HCT116 (cell line): Measurements from ENCODE around the gene PAGR1.

Experiments used
- CEBPB ChIP-seq: IDR thresholded peaks from 2 replicates; pipeline ENCODE4 v1.6.1; 2012; ENCODE audit warnings: low read depth
- CTCF ChIP-seq, 3 experiments: fragments of 200-600 bp in 1 of 3; sonication (generic) in 1 of 3; IDR thresholded peaks in 2 of 3; conservative IDR thresholded peaks in 1 of 3; 2 replicates each; pipeline ENCODE4 v1.5.1; 2012 to 2017; ENCODE audit warnings: low read depth in 2 of 3, low read length in 2 of 3, antibody characterized with exemption in 1 of 3, borderline replicate concordance in 1 of 3, control low read depth in 1 of 3, mild to moderate bottlenecking in 1 of 3, mixed read lengths in 1 of 3, mixed run types in 1 of 3, moderate library complexity in 1 of 3; ENCODE audit not compliant: insufficient read depth in 1 of 3
- EZH2 ChIP-seq: fragments of 200-600 bp; sonication (generic); IDR thresholded peaks from 2 replicates; pipeline ENCODE4 v1.6.1; 2017; ENCODE audit warnings: antibody characterized with exemption, mixed run types
- EZH2phosphoT487 ChIP-seq: fragments of 200-600 bp; IDR thresholded peaks from 2 replicates; pipeline ENCODE4 v1.6.1; 2018; ENCODE audit warnings: antibody characterized with exemption, borderline replicate concordance
- JUND ChIP-seq: IDR thresholded peaks from 2 replicates; pipeline ENCODE4 v1.6.1; 2012
- POLR2A ChIP-seq: IDR thresholded peaks from 2 replicates; pipeline ENCODE4 v1.7.0; 2011; ENCODE audit warnings: borderline replicate concordance; ENCODE audit not compliant: insufficient read depth, insufficient read length; ENCODE audit errors: extremely low read depth
- POLR2AphosphoS5 ChIP-seq: IDR thresholded peaks from 2 replicates; pipeline ENCODE4 v1.6.1; 2011; ENCODE audit warnings: mild to moderate bottlenecking, low read depth, low read length, moderate library complexity
- RAD21 ChIP-seq: IDR thresholded peaks from 2 replicates; pipeline ENCODE4 v1.6.1; 2012; ENCODE audit warnings: low read depth, mild to moderate bottlenecking
- REST ChIP-seq: IDR thresholded peaks from 2 replicates; pipeline ENCODE4 v1.6.1; 2012; ENCODE audit warnings: low read depth
- SIN3A ChIP-seq: IDR thresholded peaks from 2 replicates; pipeline ENCODE4 v1.6.1; 2012; ENCODE audit warnings: low read depth
- YY1 ChIP-seq: IDR thresholded peaks from 2 replicates; pipeline ENCODE4 v1.6.1; 2011; ENCODE audit warnings: low read length, low read depth, moderate library complexity, mild to moderate bottlenecking; ENCODE audit not compliant: insufficient replicate concordance; ENCODE audit errors: extremely low read depth
- ZNF274 ChIP-seq: fragments of 200-500 bp; sonication (Bioruptor generic); IDR thresholded peaks from 2 replicates; pipeline ENCODE4 v1.6.1; 2014; ENCODE audit warnings: mild to moderate bottlenecking, low read depth, low read length, inconsistent platforms

DNA sequence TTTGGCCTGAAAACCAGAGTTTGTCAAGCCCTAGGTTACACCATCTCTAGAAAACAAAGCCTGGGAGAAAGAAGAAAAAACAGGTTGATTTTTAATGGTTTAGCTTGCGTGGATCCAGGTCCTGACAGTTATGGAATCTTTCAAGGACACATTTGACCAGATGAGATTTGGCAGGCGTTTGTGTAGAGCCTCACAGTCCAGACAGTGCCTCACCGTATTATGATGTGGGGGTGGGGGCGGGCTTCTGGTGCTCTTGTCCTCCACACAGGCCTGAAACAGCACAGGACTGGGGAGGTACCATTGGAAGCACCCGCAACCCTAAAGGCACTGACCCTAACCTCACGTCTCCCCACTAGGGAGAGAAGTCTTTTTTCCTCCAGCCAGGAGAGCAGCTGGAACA is 23.9 kb downstream of the PAGR1 start:
- no peak for TF ChIP-seq POLR2AphosphoS5
- no peak for TF ChIP-seq CTCF (IDR thresholded peaks at IDR 0.05 in 2 of 3, conservative IDR thresholded peaks at IDR 0.05 in 1 of 3; ENCODE audit: borderline replicate concordance in 1 of 3, insufficient read depth in 1 of 3, low read depth in 2 of 3, low read length in 2 of 3)
- no peak for TF ChIP-seq CEBPB
- TF ChIP-seq REST, result no peak
- no peak for TF ChIP-seq YY1
- TF ChIP-seq EZH2, result no peak
- TF ChIP-seq EZH2phosphoT487, result no peak
- TF ChIP-seq SIN3A, result no peak
- no peak for TF ChIP-seq POLR2A
- TF ChIP-seq JUND, result no peak
- no peak for TF ChIP-seq ZNF274
- no peak for TF ChIP-seq RAD21
